ENCODE data around the gene ADAMTSL1.

The ADAMTSL1 gene

GRCh38 chr9:18881758-18882157 lies 407.8 kb downstream of the ADAMTSL1 start:
- TF ChIP-seq, protein P1, sequence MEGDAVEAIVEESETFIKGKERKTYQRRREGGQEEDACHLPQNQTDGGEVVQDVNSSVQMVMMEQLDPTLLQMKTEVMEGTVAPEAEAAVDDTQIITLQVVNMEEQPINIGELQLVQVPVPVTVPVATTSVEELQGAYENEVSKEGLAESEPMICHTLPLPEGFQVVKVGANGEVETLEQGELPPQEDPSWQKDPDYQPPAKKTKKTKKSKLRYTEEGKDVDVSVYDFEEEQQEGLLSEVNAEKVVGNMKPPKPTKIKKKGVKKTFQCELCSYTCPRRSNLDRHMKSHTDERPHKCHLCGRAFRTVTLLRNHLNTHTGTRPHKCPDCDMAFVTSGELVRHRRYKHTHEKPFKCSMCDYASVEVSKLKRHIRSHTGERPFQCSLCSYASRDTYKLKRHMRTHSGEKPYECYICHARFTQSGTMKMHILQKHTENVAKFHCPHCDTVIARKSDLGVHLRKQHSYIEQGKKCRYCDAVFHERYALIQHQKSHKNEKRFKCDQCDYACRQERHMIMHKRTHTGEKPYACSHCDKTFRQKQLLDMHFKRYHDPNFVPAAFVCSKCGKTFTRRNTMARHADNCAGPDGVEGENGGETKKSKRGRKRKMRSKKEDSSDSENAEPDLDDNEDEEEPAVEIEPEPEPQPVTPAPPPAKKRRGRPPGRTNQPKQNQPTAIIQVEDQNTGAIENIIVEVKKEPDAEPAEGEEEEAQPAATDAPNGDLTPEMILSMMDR (IDR thresholded peaks at IDR 0.05; ENCODE audit: low read depth, low read length): no peak
- no peak for DNase-seq
- no peaks in the 10 kb centered on the region for H3K9me3 ChIP-seq (ENCODE audit: severe bottlenecking)
- no peak overlapping the region for H3K27ac ChIP-seq
- H3K27me3 ChIP-seq (ENCODE audit: insufficient read depth, low read depth, severe bottlenecking): no peaks in the 10 kb centered on the region
- H3K4me3 ChIP-seq (ENCODE audit: low read depth, low read length): no peak overlapping the region
- H3K36me3 ChIP-seq: no peaks in the 10 kb centered on the region

DNA sequence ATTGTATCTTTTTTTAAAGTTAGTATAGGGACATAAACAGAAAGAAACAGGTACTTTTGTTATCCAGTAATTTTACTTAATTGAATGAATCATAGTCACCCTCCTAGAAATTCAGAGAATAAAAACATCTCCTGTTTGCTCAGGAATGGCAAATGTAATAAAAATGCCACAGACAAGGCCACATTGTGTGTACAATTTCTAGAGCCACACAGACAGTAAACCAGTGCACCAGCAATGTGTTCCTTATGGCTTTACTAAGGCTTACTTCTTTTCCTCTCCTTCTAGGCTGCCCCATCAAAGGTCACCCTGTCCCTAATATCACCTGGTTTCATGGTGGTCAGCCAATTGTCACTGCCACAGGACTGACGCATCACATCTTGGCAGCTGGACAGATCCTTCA lies 413.6 kb downstream of the ADAMTSL1 start:
- H3K27me3 ChIP-seq (ENCODE audit: insufficient read depth, low read depth, severe bottlenecking): no peaks in the 10 kb centered on the region
- DNase-seq: no peak
- H3K4me3 ChIP-seq (ENCODE audit: low read depth, low read length): no peak overlapping the region
- TF ChIP-seq, protein P1 (IDR thresholded peaks at IDR 0.05; ENCODE audit: low read depth, low read length): no peak
- H3K27ac ChIP-seq: no peak overlapping the region
- H3K36me3 ChIP-seq: no peaks in the 10 kb centered on the region
- no peaks in the 10 kb centered on the region for H3K9me3 ChIP-seq (ENCODE audit: severe bottlenecking)

GRCh38 chr9:18888290-18888689 lies 414.3 kb downstream of the ADAMTSL1 start:
- TF ChIP-seq, protein P1 (IDR thresholded peaks at IDR 0.05; ENCODE audit: low read depth, low read length): no peak
- Histone ChIP-seq H3K27ac (no peak overlapping the region), H3K4me3 (ENCODE audit: low read depth, low read length) (no peak overlapping the region), H3K27me3 (ENCODE audit: insufficient read depth, low read depth, severe bottlenecking) (no peaks in the 10 kb centered on the region), H3K9me3 (ENCODE audit: severe bottlenecking) (no peaks in the 10 kb centered on the region), H3K36me3 (no peaks in the 10 kb centered on the region)
- no peak for DNase-seq

GRCh38 chr9:18889550-18889949 lies 415.6 kb downstream of the ADAMTSL1 start:
- H3K36me3 ChIP-seq: no peaks in the 10 kb centered on the region
- DNase-seq: no peak
- H3K27me3 ChIP-seq (ENCODE audit: insufficient read depth, low read depth, severe bottlenecking): no peaks in the 10 kb centered on the region
- H3K27ac ChIP-seq: no peak overlapping the region
- H3K4me3 ChIP-seq (ENCODE audit: low read depth, low read length): no peak overlapping the region
- no peaks in the 10 kb centered on the region for H3K9me3 ChIP-seq (ENCODE audit: severe bottlenecking)
- TF ChIP-seq, protein P1 (IDR thresholded peaks at IDR 0.05; ENCODE audit: low read depth, low read length): no peak

DNA sequence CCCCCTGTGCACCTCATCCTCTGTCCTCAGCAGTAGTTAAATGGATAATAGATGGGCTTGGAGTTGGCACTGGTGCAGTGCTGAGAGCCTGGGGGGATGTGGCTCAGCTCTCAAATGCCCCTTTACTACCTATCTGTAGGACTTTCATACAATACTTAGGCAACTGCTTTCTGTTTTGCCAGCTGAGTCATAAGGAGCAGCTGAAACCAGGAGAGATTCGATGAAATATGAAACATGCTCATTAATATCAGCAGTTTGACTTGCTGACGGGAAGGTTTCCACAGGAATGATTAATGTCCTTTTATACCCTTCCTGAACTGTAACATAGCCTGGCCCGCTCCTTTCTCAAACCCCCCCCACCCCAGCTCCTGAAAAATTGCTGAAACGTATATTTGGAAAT lies 416.4 kb downstream of the ADAMTSL1 start:
- H3K4me3 ChIP-seq (ENCODE audit: low read depth, low read length): no peak overlapping the region
- H3K27me3 ChIP-seq (ENCODE audit: insufficient read depth, low read depth, severe bottlenecking): no peaks in the 10 kb centered on the region
- H3K27ac ChIP-seq: no peak overlapping the region
- DNase-seq: no peak
- no peaks in the 10 kb centered on the region for H3K9me3 ChIP-seq (ENCODE audit: severe bottlenecking)
- TF ChIP-seq, protein P1 (IDR thresholded peaks at IDR 0.05; ENCODE audit: low read depth, low read length): no peak
- no peaks in the 10 kb centered on the region for H3K36me3 ChIP-seq

- no peak for DNase-seq
- TF ChIP-seq, protein P1 (IDR thresholded peaks at IDR 0.05; ENCODE audit: low read depth, low read length): no peak
- no peak overlapping the region for H3K27ac ChIP-seq
- H3K27me3 ChIP-seq (ENCODE audit: insufficient read depth, low read depth, severe bottlenecking): no peaks in the 10 kb centered on the region
- no peaks in the 10 kb centered on the region for H3K9me3 ChIP-seq (ENCODE audit: severe bottlenecking)
- no peaks in the 10 kb centered on the region for H3K36me3 ChIP-seq
- no peak overlapping the region for H3K4me3 ChIP-seq (ENCODE audit: low read depth, low read length)
Observed at GRCh38 chr9:18891946-18892670, 418.2 kb downstream of the ADAMTSL1 start.
